GM19372 (cell line): Measurements from ENCODE around the gene PARD3.
A peak's percentile ranks its signal among the peaks of the same experiment; 100 is the strongest.

Source experiments
- ATAC-seq: cut with Tn5 transposase; IDR thresholded peaks from one replicate; pipeline ENCODE4 v1.9.1; 2021; ENCODE audit warnings: mild to moderate bottlenecking, low read depth, moderate library complexity; ENCODE audit not compliant: unreplicated experiment

PARD3 gene

GRCh38 chr10:34825414-34825813 is 10.3 kb upstream of the PARD3 start:
- no peak for ATAC-seq

- no peak for ATAC-seq
Measured at GRCh38 chr10:34824870-34825269, 9.8 kb upstream of the PARD3 start.

- ATAC-seq = no peak
Measured at GRCh38 chr10:34821587-34822585, 6.8 kb upstream of the PARD3 start.

DNA sequence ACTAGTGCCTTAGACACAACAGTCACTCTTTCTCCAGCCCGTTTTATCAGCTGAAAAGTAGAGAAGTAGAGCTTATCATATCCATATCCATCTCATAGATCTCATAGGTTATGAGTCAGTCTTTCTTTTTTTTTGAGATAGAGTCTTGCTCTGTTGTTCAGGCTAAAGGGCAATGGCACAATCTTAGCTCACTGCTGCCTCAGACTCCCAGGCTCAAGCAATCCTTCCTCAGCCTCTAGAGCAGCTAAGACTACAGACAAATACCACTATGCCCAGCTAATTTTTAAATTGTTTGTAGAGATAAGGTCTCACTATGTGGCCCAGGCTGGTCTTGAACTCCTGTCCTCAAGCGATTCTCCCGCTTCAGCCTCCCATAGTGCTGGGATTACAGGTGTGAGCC is 2.5 kb upstream of the PARD3 start:
- ATAC-seq = no peak

- no peak for ATAC-seq
Measured at GRCh38 chr10:34817054-34817453, 2.0 kb upstream of the PARD3 start.

DNA sequence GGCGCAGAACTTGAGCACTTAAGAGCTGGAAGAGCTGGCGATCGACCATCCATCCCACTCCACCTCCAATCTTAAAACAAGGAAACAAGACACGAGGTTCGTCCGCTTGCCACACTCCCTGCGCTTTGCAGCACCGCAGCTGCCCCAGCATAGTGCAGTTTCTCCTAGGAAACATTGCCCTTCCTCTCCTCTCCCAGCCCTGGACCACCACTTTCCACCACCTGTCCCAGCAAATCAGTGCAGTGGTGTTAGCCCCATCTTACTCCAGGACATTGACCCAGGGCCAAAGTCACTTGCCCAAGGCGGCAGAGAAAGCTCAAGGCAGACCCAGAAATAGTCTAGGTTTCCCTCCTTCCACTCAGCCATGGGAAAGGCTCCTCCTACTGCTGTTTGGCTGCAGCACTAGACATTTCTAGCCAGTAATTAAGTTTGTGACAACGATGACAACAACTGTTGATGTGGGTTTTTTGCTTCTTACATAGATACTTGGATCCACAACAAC is 1.5 kb upstream of the PARD3 start:
- ATAC-seq = no peak

DNA sequence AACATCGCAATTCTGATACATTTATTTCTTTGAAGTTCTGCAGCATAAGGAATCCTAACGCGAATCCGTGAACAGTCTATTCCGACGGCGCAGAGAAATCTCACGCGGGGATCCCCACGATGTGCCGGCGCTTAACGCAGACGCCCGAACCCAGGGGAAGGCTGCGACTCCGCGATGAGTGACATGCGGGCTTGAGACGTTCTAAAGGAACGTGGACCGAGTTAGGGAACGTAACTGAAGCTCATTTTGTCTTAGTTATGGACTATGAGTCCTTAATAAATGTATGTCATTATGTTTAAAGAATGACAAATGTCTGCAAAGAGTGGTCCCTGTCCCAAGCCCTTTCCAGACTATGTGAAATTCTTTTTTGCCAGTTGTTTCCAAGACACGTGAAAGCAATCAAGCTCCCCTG is 995 bp upstream of the PARD3 start:
- no peak for ATAC-seq

DNA sequence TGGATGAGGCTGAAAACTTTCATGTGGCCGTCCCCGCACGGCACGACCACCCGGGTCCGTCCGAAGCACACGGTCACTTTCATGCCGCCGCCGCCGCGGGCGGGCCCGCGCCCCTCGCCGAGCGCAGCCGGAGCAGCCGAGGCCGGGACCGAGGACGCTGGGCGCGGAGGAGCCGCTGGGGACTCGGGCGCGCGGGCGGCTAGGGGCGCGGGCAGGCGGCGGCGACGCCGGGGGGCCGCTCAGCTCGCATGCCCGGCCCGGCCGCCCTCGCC is 247 bp downstream of the PARD3 start:
- ATAC-seq = peak; percentile 24

DNA sequence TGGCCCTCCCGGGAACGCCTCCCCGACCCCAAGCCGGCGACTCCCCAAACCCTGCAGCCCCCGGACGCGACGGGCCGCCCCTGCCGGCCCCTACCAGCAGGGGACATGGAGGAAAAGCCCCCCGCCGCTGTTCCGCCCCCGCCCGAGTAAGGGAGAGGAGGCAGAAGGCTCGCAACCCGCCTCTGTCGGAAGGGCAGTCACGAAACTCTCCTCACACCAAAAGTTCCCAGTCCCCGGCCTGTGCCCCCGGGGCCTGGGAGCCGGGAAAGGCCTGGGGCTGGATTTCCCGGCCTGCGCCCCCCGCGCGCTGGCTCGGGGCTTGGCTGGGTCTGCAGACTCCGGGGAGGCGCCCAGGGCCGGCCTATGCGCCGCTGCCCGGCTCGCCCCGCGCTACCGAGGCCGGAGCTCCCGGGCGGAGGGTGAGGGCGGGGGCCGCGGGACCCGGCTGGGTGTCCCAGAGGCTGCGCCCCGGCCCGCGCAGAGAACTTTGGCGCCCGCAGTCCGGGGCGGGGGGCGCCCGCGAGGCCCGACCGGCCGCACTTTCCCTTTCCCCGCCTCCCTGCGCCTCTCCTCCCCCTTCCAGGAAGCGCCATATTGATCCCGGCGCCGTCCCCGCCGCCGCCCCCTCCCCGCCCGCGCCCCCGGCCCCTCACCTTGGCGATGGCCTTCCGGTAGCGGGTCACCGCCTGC is 728 bp downstream of the PARD3 start:
- peak; percentile 27 for ATAC-seq

- no peak for ATAC-seq
Measured at GRCh38 chr10:34813626-34814222, 1.4 kb downstream of the PARD3 start.

- no peak for ATAC-seq
Measured at GRCh38 chr10:34812771-34813170, 2.3 kb downstream of the PARD3 start.

DNA sequence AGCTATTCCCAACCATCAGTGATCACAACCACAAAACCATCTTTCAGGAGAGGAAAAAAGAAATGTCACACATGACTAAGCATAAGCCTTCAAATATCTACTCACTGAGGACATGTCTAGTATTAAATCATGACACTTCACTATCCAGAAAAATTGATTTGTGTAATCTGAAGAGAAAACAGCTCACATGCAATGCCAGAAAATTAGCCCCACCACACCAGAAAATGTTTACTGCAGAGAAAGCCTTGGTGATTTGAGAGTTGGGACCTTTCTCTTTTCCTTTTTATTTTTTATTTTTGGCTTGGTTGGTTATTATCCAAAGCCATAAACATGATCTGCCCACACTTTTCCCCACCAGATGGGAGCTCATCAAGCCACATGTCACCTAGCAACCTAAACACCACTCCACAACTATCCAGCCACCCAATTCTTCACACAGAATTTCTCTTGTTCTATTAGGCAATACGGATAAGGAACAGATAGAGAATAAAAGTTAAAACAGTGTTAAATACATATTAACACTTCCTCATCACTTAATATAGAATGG is 3.1 kb downstream of the PARD3 start:
- ATAC-seq = no peak

GRCh38 chr10:34811126-34811967 is 3.7 kb downstream of the PARD3 start:
- ATAC-seq = no peak

DNA sequence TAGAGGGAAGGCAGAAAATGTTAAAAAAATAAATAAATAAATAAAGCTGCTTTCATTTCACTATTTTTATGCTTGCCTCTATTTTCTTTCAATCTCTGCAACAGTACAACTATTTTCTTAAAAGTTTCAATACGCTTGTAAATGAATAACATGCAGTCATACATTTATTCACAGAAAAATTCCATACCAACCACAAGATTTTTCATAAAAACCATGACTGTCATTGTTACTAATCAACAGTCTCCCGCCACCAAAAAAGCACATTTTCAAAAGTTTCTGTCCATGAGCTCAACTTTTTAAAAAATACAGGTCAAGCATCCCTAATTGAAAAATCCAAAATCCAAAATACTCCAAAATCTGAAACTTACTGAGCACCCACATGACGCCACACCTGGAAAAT is 5.3 kb downstream of the PARD3 start:
- peak; percentile 24 for ATAC-seq

GRCh38 chr10:34808801-34809745 is 6.0 kb downstream of the PARD3 start:
- peak; percentile 43 for ATAC-seq

- no peak for ATAC-seq
Measured at GRCh38 chr10:34808336-34808735, 6.8 kb downstream of the PARD3 start.

DNA sequence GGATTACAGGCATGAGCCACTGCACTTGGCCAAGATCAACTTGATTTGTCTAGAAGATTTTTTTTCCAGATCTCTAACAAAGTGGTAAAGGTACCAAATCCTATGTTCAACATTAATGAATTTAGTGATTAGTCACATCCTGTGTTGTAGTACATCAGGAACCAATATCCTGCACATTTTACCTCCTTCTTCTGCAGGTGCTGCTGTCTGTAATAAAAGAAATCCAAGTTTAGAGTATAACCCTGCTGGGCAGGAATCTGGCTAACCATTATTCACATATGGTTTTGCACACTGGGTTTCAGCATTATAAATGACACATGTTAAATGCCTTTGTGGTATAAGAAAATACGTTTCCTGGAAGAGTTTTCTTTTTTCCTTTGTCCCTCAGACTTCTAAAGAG is 10.8 kb downstream of the PARD3 start:
- no peak for ATAC-seq

GRCh38 chr10:34802692-34803091 is 12.4 kb downstream of the PARD3 start:
- no peak for ATAC-seq

- no peak for ATAC-seq
Measured at GRCh38 chr10:34801097-34801733, 13.9 kb downstream of the PARD3 start.
